ENCODE data around the gene RARG. TPM values are rescaled to one million over a fixed set of nuclear protein-coding genes. Genes with fewer than 3 reads are reported as not detected.

RARG gene
- total RNA-seq, 1 donor from 2014 or later: 74.5 TPM

Other genes with a start within 250 kb of the RARG start
- 450 and 521 TPM in 2 replicates for gene EIF4B, start 225.8 kb downstream of the RARG start, total RNA-seq (ENCODE audit: low replicate concordance)
- gene TNS2, start 182.1 kb downstream of the RARG start, total RNA-seq (ENCODE audit: low replicate concordance): 3.5 and 21.8 TPM in 2 replicates
- gene SPRYD3, start 152.8 kb downstream of the RARG start, total RNA-seq (ENCODE audit: low replicate concordance): 22.1 and 43.0 TPM in 2 replicates
- 25.1 and 40.3 TPM in 2 replicates for gene IGFBP6, start 134.5 kb downstream of the RARG start, total RNA-seq (ENCODE audit: low replicate concordance)
- gene SOAT2, start 128.7 kb downstream of the RARG start, total RNA-seq (ENCODE audit: low replicate concordance): 0.97 and 1.9 TPM in 2 replicates
- gene ZNF740, start 51.5 kb downstream of the RARG start, total RNA-seq (ENCODE audit: low replicate concordance): 49.2 and 72.2 TPM in 2 replicates
- 30.6 and 49.3 TPM in 2 replicates for gene CSAD, start 51.3 kb downstream of the RARG start, total RNA-seq (ENCODE audit: low replicate concordance)
- gene ITGB7, start 25.0 kb downstream of the RARG start, total RNA-seq (ENCODE audit: low replicate concordance): 3.2 and 4.2 TPM in 2 replicates
- 35.1 and 50.0 TPM in 2 replicates for gene ESPL1, start 36.1 kb upstream of the RARG start, total RNA-seq (ENCODE audit: low replicate concordance)
- gene PFDN5, start 63.3 kb upstream of the RARG start, total RNA-seq (ENCODE audit: low replicate concordance): 316 and 336 TPM in 2 replicates
- 44.3 and 58.6 TPM in 2 replicates for gene MYG1, start 67.5 kb upstream of the RARG start, total RNA-seq (ENCODE audit: low replicate concordance)
- 54.7 and 75.4 TPM in 2 replicates for gene AAAS, start 89.4 kb upstream of the RARG start, total RNA-seq (ENCODE audit: low replicate concordance)
- gene SP7, start 104.1 kb upstream of the RARG start, total RNA-seq (ENCODE audit: low replicate concordance): 0.22 TPM in 1 of 2 replicates, not detected in the other
- gene SP1, start 148.0 kb upstream of the RARG start, total RNA-seq (ENCODE audit: low replicate concordance): 82.9 and 99.5 TPM in 2 replicates
- gene AMHR2, start 191.6 kb upstream of the RARG start, total RNA-seq (ENCODE audit: low replicate concordance): 1.6 and 2.4 TPM in 2 replicates
- gene PRR13, start 209.5 kb upstream of the RARG start, total RNA-seq (ENCODE audit: low replicate concordance): 88.1 and 142 TPM in 2 replicates
- gene PCBP2, start 219.9 kb upstream of the RARG start, total RNA-seq (ENCODE audit: low replicate concordance): 825 and 1,222 TPM in 2 replicates